Activated naive CD8-positive, alpha-beta T cell (primary cell): Measurements from ENCODE around the gene IMPG2.

Experiments
- H3K27ac Mint-ChIP-seq: one replicate; pipeline ENCODE4 v1.8.0; 2021; ENCODE audit warnings: mixed read lengths
- H3K27me3 Mint-ChIP-seq: one replicate; pipeline ENCODE4 v1.8.0; 2021; ENCODE audit warnings: mixed read lengths
- H3K36me3 Mint-ChIP-seq: one replicate; pipeline ENCODE4 v1.8.0; 2021; ENCODE audit warnings: mixed read lengths
- H3K4me1 Mint-ChIP-seq: one replicate; pipeline ENCODE4 v1.8.0; 2021; ENCODE audit warnings: low read depth, mixed read lengths
- H3K4me3 Mint-ChIP-seq: one replicate; pipeline ENCODE4 v1.8.0; 2021; ENCODE audit warnings: mild to moderate bottlenecking, mixed read lengths
- H3K9me3 Mint-ChIP-seq: one replicate; pipeline ENCODE4 v1.8.0; 2021; ENCODE audit warnings: low read depth, mixed read lengths

IMPG2 gene

GRCh38 chr3:101195951-101196713 is 124.2 kb downstream of the IMPG2 start:
- Mint-ChIP-seq H3K4me1 (no peaks in the 10 kb centered on the region), H3K4me3 (no peak overlapping the region), H3K9me3 (no peaks in the 10 kb centered on the region), H3K36me3 (no peaks in the 10 kb centered on the region), H3K27me3 (peaks cover 1% of the 10 kb centered on the region), H3K27ac (no peak overlapping the region)

- H3K9me3 Mint-ChIP-seq: no peaks in the 10 kb centered on the region
- no peaks in the 10 kb centered on the region for H3K36me3 Mint-ChIP-seq
- no peaks in the 10 kb centered on the region for H3K27me3 Mint-ChIP-seq
- no peaks in the 10 kb centered on the region for H3K4me1 Mint-ChIP-seq
- H3K27ac Mint-ChIP-seq: no peak overlapping the region
- no peak overlapping the region for H3K4me3 Mint-ChIP-seq
These were observed 126.0 kb downstream of the IMPG2 start for GRCh38 chr3:101194392-101194791.

GRCh38 chr3:101193957-101194356 is 126.4 kb downstream of the IMPG2 start:
- no peak overlapping the region for H3K27ac Mint-ChIP-seq
- H3K4me1 Mint-ChIP-seq: no peaks in the 10 kb centered on the region
- H3K36me3 Mint-ChIP-seq: no peaks in the 10 kb centered on the region
- H3K27me3 Mint-ChIP-seq: peaks cover 2% of the 10 kb centered on the region
- H3K4me3 Mint-ChIP-seq: no peak overlapping the region
- H3K9me3 Mint-ChIP-seq: no peaks in the 10 kb centered on the region

GRCh38 chr3:101189796-101190195 is 130.6 kb downstream of the IMPG2 start:
- H3K27me3 Mint-ChIP-seq: peaks cover 4% of the 10 kb centered on the region
- H3K36me3 Mint-ChIP-seq: no peaks in the 10 kb centered on the region
- no peak overlapping the region for H3K4me3 Mint-ChIP-seq
- no peaks in the 10 kb centered on the region for H3K4me1 Mint-ChIP-seq
- H3K9me3 Mint-ChIP-seq: no peaks in the 10 kb centered on the region
- H3K27ac Mint-ChIP-seq: no peak overlapping the region

GRCh38 chr3:101189176-101189575 is 131.2 kb downstream of the IMPG2 start:
- Mint-ChIP-seq H3K27ac (no peak overlapping the region), H3K9me3 (no peaks in the 10 kb centered on the region), H3K4me3 (no peak overlapping the region), H3K27me3 (peaks cover 4% of the 10 kb centered on the region), H3K36me3 (no peaks in the 10 kb centered on the region), H3K4me1 (no peaks in the 10 kb centered on the region)

GRCh38 chr3:101185341-101185740 is 135.0 kb downstream of the IMPG2 start:
- H3K4me3 Mint-ChIP-seq: no peak overlapping the region
- no peaks in the 10 kb centered on the region for H3K9me3 Mint-ChIP-seq
- peaks cover 9% of the 10 kb centered on the region for H3K27me3 Mint-ChIP-seq
- no peak overlapping the region for H3K27ac Mint-ChIP-seq
- no peaks in the 10 kb centered on the region for H3K36me3 Mint-ChIP-seq
- H3K4me1 Mint-ChIP-seq: no peaks in the 10 kb centered on the region

- Mint-ChIP-seq H3K36me3 (no peaks in the 10 kb centered on the region), H3K27me3 (peaks cover 9% of the 10 kb centered on the region), H3K27ac (no peak overlapping the region), H3K9me3 (no peaks in the 10 kb centered on the region), H3K4me3 (no peak overlapping the region), H3K4me1 (no peaks in the 10 kb centered on the region)
These were observed 136.3 kb downstream of the IMPG2 start for GRCh38 chr3:101184111-101184510.

- Mint-ChIP-seq H3K27ac (no peak overlapping the region), H3K36me3 (no peaks in the 10 kb centered on the region), H3K4me3 (no peak overlapping the region), H3K9me3 (no peaks in the 10 kb centered on the region), H3K4me1 (no peaks in the 10 kb centered on the region), H3K27me3 (peaks cover 6% of the 10 kb centered on the region)
These were observed 137.2 kb downstream of the IMPG2 start for GRCh38 chr3:101183151-101183550.

GRCh38 chr3:101182734-101183133 is 137.6 kb downstream of the IMPG2 start:
- H3K27ac Mint-ChIP-seq: no peak overlapping the region
- H3K27me3 Mint-ChIP-seq: peaks cover 6% of the 10 kb centered on the region
- H3K4me1 Mint-ChIP-seq: no peaks in the 10 kb centered on the region
- H3K9me3 Mint-ChIP-seq: no peaks in the 10 kb centered on the region
- H3K4me3 Mint-ChIP-seq: no peak overlapping the region
- no peaks in the 10 kb centered on the region for H3K36me3 Mint-ChIP-seq

GRCh38 chr3:101181801-101182200 is 138.6 kb downstream of the IMPG2 start:
- no peaks in the 10 kb centered on the region for H3K9me3 Mint-ChIP-seq
- H3K27me3 Mint-ChIP-seq: peaks cover 6% of the 10 kb centered on the region
- no peaks in the 10 kb centered on the region for H3K4me1 Mint-ChIP-seq
- H3K27ac Mint-ChIP-seq: no peak overlapping the region
- no peaks in the 10 kb centered on the region for H3K36me3 Mint-ChIP-seq
- no peak overlapping the region for H3K4me3 Mint-ChIP-seq

GRCh38 chr3:101179637-101180036 is 140.7 kb downstream of the IMPG2 start:
- Mint-ChIP-seq H3K4me1 (no peaks in the 10 kb centered on the region), H3K9me3 (no peaks in the 10 kb centered on the region), H3K27ac (no peak overlapping the region), H3K36me3 (no peaks in the 10 kb centered on the region), H3K4me3 (no peak overlapping the region), H3K27me3 (peaks cover 6% of the 10 kb centered on the region)

- H3K4me1 Mint-ChIP-seq: no peaks in the 10 kb centered on the region
- no peaks in the 10 kb centered on the region for H3K36me3 Mint-ChIP-seq
These were observed 142.8 kb downstream of the IMPG2 start for GRCh38 chr3:101177577-101177976.

More at GRCh38 chr3:101177577-101177976, 142.8 kb downstream of the IMPG2 start:
- H3K27me3 Mint-ChIP-seq: peaks cover 6% of the 10 kb centered on the region
- H3K27ac Mint-ChIP-seq: no peak overlapping the region
- H3K9me3 Mint-ChIP-seq: no peaks in the 10 kb centered on the region
- no peak overlapping the region for H3K4me3 Mint-ChIP-seq
